OCI-LY1 (cell line): ENCODE measurements around the gene SPACA4.

Experiments used
- H2AFZ ChIP-seq: fragments of 200-600 bp; sonication (generic), shearing (Covaris generic); 2 replicates; pipeline ENCODE4 v1.6.0; 2014; ENCODE audit warnings: antibody characterized with exemption, mild to moderate bottlenecking, low read length
- H3F3A ChIP-seq: fragments of 200-600 bp; sonication (generic), shearing (Covaris generic); 2 replicates; pipeline ENCODE4 v1.6.0; 2014; ENCODE audit warnings: mild to moderate bottlenecking, antibody characterized with exemption, low read length, moderate library complexity; ENCODE audit not compliant: insufficient read depth
- H3K27ac ChIP-seq: fragments of 200-600 bp; sonication (generic); 2 replicates; pipeline ENCODE4 v1.5.1; 2014; ENCODE audit warnings: low read length, mixed run types, mild to moderate bottlenecking, low read depth; ENCODE audit not compliant: poor library complexity, severe bottlenecking
- H3K27me3 ChIP-seq: fragments of 200-600 bp; sonication (generic); 2 replicates; pipeline ENCODE4 v1.6.0; 2014; ENCODE audit warnings: antibody characterized with exemption, mild to moderate bottlenecking, low read length, moderate library complexity; ENCODE audit not compliant: insufficient read depth
- H3K36me3 ChIP-seq: fragments of 200-600 bp; sonication (generic); 2 replicates; pipeline ENCODE4 v1.6.1; 2014; ENCODE audit warnings: mild to moderate bottlenecking, antibody characterized with exemption, low read length, moderate library complexity, mixed read lengths; ENCODE audit not compliant: insufficient read depth
- H3K4me1 ChIP-seq: fragments of 200-600 bp; sonication (generic); 2 replicates; pipeline ENCODE4 v1.5.1; 2014; ENCODE audit warnings: mild to moderate bottlenecking, low read length, moderate library complexity; ENCODE audit not compliant: insufficient read depth, severe bottlenecking
- H3K4me2 ChIP-seq: fragments of 200-600 bp; sonication (generic), shearing (Covaris generic); 2 replicates; pipeline ENCODE4 v1.6.1; 2014; ENCODE audit warnings: low read length
- H3K4me3 ChIP-seq: fragments of 200-600 bp; sonication (generic); 2 replicates; pipeline ENCODE4 v1.5.1; 2014; ENCODE audit warnings: low read length, low read depth, mild to moderate bottlenecking, mixed read lengths; ENCODE audit not compliant: poor library complexity, severe bottlenecking
- H3K79me2 ChIP-seq: fragments of 200-600 bp; shearing (Covaris generic); 2 replicates; pipeline ENCODE4 v1.6.1; 2016; ENCODE audit warnings: mixed run types, low read length, mixed read lengths; ENCODE audit not compliant: insufficient read depth
- H3K9ac ChIP-seq: fragments of 200-600 bp; sonication (generic), shearing (Covaris generic); 2 replicates; pipeline ENCODE4 v1.6.1; 2014; ENCODE audit warnings: mild to moderate bottlenecking, low read length, mixed read lengths
- H3K9me2 ChIP-seq: fragments of 200-600 bp; sonication (generic), shearing (Covaris generic); 2 replicates; pipeline ENCODE4 v1.6.1; 2014; ENCODE audit warnings: low read depth, mild to moderate bottlenecking, low read length, mixed read lengths
- H3K9me3 ChIP-seq: fragments of 200-600 bp; shearing (Covaris generic); 2 replicates; pipeline ENCODE4 v1.6.1; 2014; ENCODE audit warnings: low read length, mixed read lengths
- H4K20me1 ChIP-seq: fragments of 200-600 bp; sonication (generic), shearing (Covaris generic); 2 replicates; pipeline ENCODE4 v1.6.0; 2016; ENCODE audit warnings: mild to moderate bottlenecking, low read length; ENCODE audit not compliant: insufficient read depth
- EZH2 ChIP-seq: fragments of 200-600 bp; sonication (generic), shearing (Covaris generic); IDR thresholded peaks from 2 replicates; pipeline ENCODE4 v1.8.0; 2017; ENCODE audit warnings: borderline replicate concordance, mixed run types, mild to moderate bottlenecking, antibody characterized with exemption, low read length, moderate library complexity, mixed read lengths
- TF ChIP-seq, protein P1 (sequence below): fragments of 200-600 bp; sonication (generic), shearing (Covaris generic); IDR thresholded peaks from 2 replicates; pipeline ENCODE4 v1.5.1; 2017; ENCODE audit warnings: mild to moderate bottlenecking, antibody characterized with exemption, low read length, moderate library complexity, mixed read lengths

SPACA4 gene

DNA sequence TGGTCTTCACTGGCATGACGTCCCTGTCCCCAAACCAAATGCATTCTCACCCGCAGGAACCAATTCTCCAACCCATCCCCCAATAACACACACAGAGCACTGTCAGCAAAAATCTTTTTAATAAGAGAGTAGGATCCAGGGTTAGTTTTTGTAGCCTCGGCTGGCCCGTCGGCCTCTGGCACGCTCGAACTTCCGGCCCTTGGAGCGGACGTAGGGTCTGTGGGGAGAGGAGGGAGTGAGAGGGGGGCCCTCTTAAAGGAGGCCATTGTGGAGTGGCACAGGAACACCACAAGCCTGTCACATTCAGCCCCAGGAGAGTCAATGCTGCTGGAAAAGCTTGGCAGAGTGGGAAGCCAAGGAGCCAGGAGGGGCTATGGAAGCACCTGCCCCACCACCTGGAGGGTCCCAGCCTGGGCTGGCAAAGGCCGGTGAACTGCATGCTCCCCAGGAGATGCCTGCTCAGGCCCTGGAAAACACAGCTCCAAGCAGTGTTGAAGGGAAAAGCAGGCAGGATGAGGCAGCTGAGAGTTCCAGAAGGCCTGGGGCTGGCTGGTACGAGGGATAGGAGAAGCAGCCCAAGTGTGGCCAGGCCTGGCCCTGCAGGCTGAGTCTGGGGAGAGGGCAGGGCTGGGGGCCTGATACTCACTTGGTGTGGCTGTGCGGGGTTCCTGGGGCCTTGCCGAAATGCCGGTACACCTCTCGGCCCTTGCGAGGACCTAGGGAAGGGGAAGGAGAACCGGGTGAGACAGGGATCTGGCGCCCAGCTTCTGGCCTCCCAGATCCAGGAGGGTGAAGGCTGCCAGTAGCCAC, 8.9 kb downstream of the SPACA4 start:
- H3K9me3 ChIP-seq = no peaks in the 10 kb centered on the region
- peaks cover 45% of the 10 kb centered on the region for H3K4me1 ChIP-seq
- H3K9me2 ChIP-seq = no peaks in the 10 kb centered on the region
- peaks cover 20% of the 10 kb centered on the region for H3K79me2 ChIP-seq
- H2AFZ ChIP-seq = no peak overlapping the region
- TF ChIP-seq, protein P1, sequence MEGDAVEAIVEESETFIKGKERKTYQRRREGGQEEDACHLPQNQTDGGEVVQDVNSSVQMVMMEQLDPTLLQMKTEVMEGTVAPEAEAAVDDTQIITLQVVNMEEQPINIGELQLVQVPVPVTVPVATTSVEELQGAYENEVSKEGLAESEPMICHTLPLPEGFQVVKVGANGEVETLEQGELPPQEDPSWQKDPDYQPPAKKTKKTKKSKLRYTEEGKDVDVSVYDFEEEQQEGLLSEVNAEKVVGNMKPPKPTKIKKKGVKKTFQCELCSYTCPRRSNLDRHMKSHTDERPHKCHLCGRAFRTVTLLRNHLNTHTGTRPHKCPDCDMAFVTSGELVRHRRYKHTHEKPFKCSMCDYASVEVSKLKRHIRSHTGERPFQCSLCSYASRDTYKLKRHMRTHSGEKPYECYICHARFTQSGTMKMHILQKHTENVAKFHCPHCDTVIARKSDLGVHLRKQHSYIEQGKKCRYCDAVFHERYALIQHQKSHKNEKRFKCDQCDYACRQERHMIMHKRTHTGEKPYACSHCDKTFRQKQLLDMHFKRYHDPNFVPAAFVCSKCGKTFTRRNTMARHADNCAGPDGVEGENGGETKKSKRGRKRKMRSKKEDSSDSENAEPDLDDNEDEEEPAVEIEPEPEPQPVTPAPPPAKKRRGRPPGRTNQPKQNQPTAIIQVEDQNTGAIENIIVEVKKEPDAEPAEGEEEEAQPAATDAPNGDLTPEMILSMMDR = no peak
- TF ChIP-seq EZH2 = no peak
- no peak overlapping the region; the same call in 1 of the 2 replicates for H3K9ac ChIP-seq
- H3K27me3 ChIP-seq = no peaks in the 10 kb centered on the region
- H3F3A ChIP-seq = no peaks in the 10 kb centered on the region
- H3K36me3 ChIP-seq = peaks cover 50% of the 10 kb centered on the region
- H3K27ac ChIP-seq = peak overlapping the region; percentile 22
- no peak overlapping the region; the same call in 1 of the 2 replicates for H3K4me2 ChIP-seq
- H4K20me1 ChIP-seq = no peaks in the 10 kb centered on the region
- H3K4me3 ChIP-seq = no peak overlapping the region

DNA sequence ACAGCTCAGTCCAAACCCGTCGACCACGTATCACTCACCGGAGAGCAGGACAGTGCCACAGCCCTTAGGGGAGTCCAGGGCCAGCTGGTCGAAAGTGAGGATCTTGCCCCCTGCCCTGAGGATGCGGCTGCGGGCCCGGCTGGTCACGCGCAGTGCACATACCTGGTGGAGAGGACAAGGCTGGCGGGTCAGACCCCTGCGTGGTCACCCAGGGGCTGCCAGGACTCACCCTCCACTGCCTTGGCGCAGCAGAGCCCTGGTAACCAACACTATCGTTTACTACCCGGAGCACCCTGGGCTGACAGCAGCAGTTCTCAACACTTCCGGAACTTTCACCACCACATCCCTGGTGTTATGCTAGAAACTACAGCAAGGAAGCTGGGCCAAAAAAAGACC, 9.5 kb downstream of the SPACA4 start:
- Histone ChIP-seq H3K4me1 (peaks cover 46% of the 10 kb centered on the region), H3K9ac (no peak overlapping the region; the same call in 1 of the 2 replicates), H3K9me3 (no peaks in the 10 kb centered on the region), H3K9me2 (no peaks in the 10 kb centered on the region), H3K4me2 (peak overlapping the region; percentile 92; the same call in 1 of the 2 replicates), H3K36me3 (peaks cover 50% of the 10 kb centered on the region), H2AFZ (no peak overlapping the region), H3K4me3 (peak overlapping the region; percentile 95), H3F3A (no peaks in the 10 kb centered on the region), H3K27me3 (no peaks in the 10 kb centered on the region), H3K27ac (no peak overlapping the region), H3K79me2 (peaks cover 20% of the 10 kb centered on the region), H4K20me1 (no peaks in the 10 kb centered on the region)
- TF ChIP-seq, protein P1 = no peak
- no peak for TF ChIP-seq EZH2

DNA sequence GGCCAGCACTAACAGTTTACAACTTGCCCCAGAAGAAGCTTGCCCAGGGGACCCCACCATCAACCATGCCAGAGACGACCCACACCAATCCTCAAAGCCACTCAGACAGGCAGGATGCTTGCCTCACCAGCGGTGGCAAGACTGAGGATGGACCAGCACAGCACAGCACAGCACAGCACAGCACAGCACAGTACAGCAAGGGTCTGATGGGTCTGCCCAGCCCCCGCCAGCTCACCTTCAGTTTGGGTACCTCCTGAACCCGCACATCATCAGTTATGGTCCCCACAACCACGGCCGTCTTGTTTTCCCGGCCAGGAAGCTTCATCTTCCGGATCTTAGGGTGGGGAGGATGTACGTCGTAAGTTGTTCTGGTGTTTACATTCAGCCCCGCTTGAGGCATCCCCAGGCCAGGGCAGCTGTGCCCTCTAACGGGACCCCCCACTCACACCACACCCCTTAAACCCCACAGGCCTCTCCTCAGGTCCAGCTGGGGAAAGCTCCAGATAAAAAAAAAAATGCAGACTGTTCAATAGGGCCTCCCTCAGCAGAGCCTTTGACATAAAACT, 10.0 kb downstream of the SPACA4 start:
- no peaks in the 10 kb centered on the region for H3K27me3 ChIP-seq
- TF ChIP-seq, protein P1 = no peak
- TF ChIP-seq EZH2 = no peak
- H3K9me3 ChIP-seq = no peaks in the 10 kb centered on the region
- H3K9ac ChIP-seq = peak overlapping the region; percentile 99
- no peaks in the 10 kb centered on the region for H3K9me2 ChIP-seq
- peak overlapping the region; percentile 95 for H3K4me3 ChIP-seq
- peaks cover 50% of the 10 kb centered on the region for H3K36me3 ChIP-seq
- no peak overlapping the region for H3K27ac ChIP-seq
- peak overlapping the region; percentile 92 for H3K4me2 ChIP-seq
- peaks cover 20% of the 10 kb centered on the region for H3K79me2 ChIP-seq
- H4K20me1 ChIP-seq = no peaks in the 10 kb centered on the region
- H3K4me1 ChIP-seq = peaks cover 46% of the 10 kb centered on the region
- no peaks in the 10 kb centered on the region for H3F3A ChIP-seq
- H2AFZ ChIP-seq = no peak overlapping the region
